ENCODE data around the gene RSKR. TPM values are rescaled to one million over a fixed set of nuclear protein-coding genes. Genes with fewer than 3 reads are reported as not detected.

The RSKR gene
- total and polyA plus RNA-seq, 2 of the 4 experiments (the other 2 are of a cell fraction) = 2.2 to 6.8 TPM

GRCh38 chr17:28573040-28573380, 41.0 kb downstream of the RSKR start:
- Histone ChIP-seq H3K4me3 (ENCODE audit: insufficient read depth, low read depth, low read length) (no peak overlapping the region), H3K79me1 (ENCODE audit: low read depth in 1 of 2, low read length in 2 of 2) (peaks cover 17 to 32% of the 10 kb centered on the region in 2 experiments), H3K4me1 (ENCODE audit: control insufficient read depth, insufficient read depth, low read length) (peaks cover 6% of the 10 kb centered on the region; the same call in 1 of the 2 replicates), H2BK120ac (ENCODE audit: low read depth, low read length) (no peak overlapping the region), H3K56ac (ENCODE audit: extremely low read depth, insufficient read depth, low read length) (no peak overlapping the region), H3K23ac (ENCODE audit: low read depth, low read length) (no peak overlapping the region), H3K4me2 (ENCODE audit: low read depth, low read length) (no peak overlapping the region), H3K9ac (ENCODE audit: low read depth, low read length) (no peak overlapping the region), H2AK9ac (replicated peaks; ENCODE audit: low read depth, low read length, poor library complexity) (peak overlapping the region; percentile 60), H3K27me3 (ENCODE audit: control insufficient read depth, insufficient read depth, low read length) (no peaks in the 10 kb centered on the region), H4K5ac (ENCODE audit: low read depth, low read length) (no peak overlapping the region), H2AFZ (replicated peaks; ENCODE audit: low read length, poor library complexity) (no peak overlapping the region), H3K14ac (replicated peaks; ENCODE audit: low read depth, low read length) (no peak overlapping the region), H3K9me3 (ENCODE audit: control insufficient read depth, insufficient read depth, low read length) (no peaks in the 10 kb centered on the region), H2BK20ac (ENCODE audit: low read depth, low read length) (no peak overlapping the region), H4K20me1 (ENCODE audit: insufficient read depth, low read length) (peaks cover 5% of the 10 kb centered on the region; the same call in 1 of the 2 replicates), H2BK5ac (ENCODE audit: low read depth, low read length, poor library complexity, severe bottlenecking) (no peak overlapping the region), H3K18ac (ENCODE audit: low read depth, low read length) (no peak overlapping the region), H2AK5ac (ENCODE audit: low read depth, low read length) (no peak overlapping the region), H3K9me1 (ENCODE audit: insufficient read depth, low read length) (peaks cover 11% of the 10 kb centered on the region), H3K36me3 (ENCODE audit: control insufficient read depth, insufficient read depth, low read length) (peaks cover 13% of the 10 kb centered on the region; the same call in 1 of the 2 replicates), H2BK15ac (ENCODE audit: low read depth, low read length) (no peak overlapping the region), H3K4ac (ENCODE audit: low read depth, low read length) (no peak overlapping the region), H3K27ac (ENCODE audit: insufficient read depth, low read length) (no peak overlapping the region), H4K91ac (ENCODE audit: insufficient read depth, low read depth, low read length) (no peak overlapping the region), H4K8ac (ENCODE audit: low read depth in 2 of 2, low read length in 2 of 2) (no peak overlapping the region)
- ChIA-PET POLR2A (ENCODE audit: unreplicated experiment) (no interaction called here), CTCF (interaction anchor here (1.9 kb wide), 1 partner anchor 20 kb away, joined by 5 read pairs; no protein-coding TSS in a partner anchor)
- no TSS peak for BruUV-seq (replicated peaks)
- DNase-seq (no peak), ATAC-seq (ENCODE audit: low read depth) (no peak)
- intact Hi-C loops (cut with micrococcal nuclease) (no loop called here), in situ Hi-C loops (cut with MboI; ENCODE audit: low sequenced_read_pairs) (no loop called here), dilution Hi-C loops (cut with HindIII; ENCODE audit: low sequenced_read_pairs, unreplicated experiment) (no loop called here)
- TF ChIP-seq CTCF (conservative IDR thresholded peaks at IDR 0.05; ENCODE audit: low read depth, low read length) (no peak), CEBPB (IDR thresholded peaks at IDR 0.05; ENCODE audit: low read depth, low read length) (no peak), CHD1 (IDR thresholded peaks at IDR 0.05; ENCODE audit: low read depth, low read length) (no peak), BHLHE40 (IDR thresholded peaks at IDR 0.05; ENCODE audit: low read depth, low read length) (no peak), RFX5 (IDR thresholded peaks at IDR 0.05; ENCODE audit: low read depth, low read length) (no peak), MAFK (IDR thresholded peaks at IDR 0.05; ENCODE audit: low read depth, low read length) (no peak), POLR2A (IDR thresholded peaks at IDR 0.05; ENCODE audit: low read depth, low read length) (no peak), MAZ (IDR thresholded peaks at IDR 0.05; ENCODE audit: borderline replicate concordance, low read depth, low read length) (no peak), ELK1 (IDR thresholded peaks at IDR 0.05; ENCODE audit: borderline replicate concordance, low read depth, low read length) (no peak), SMC3 (IDR thresholded peaks at IDR 0.05; ENCODE audit: low read depth, low read length) (no peak), MXI1 (IDR thresholded peaks at IDR 0.05; ENCODE audit: borderline replicate concordance, low read depth, low read length) (no peak), RAD21 (IDR thresholded peaks at IDR 0.05; ENCODE audit: low read length) (no peak), RCOR1 (IDR thresholded peaks at IDR 0.05; ENCODE audit: insufficient replicate concordance, low read length) (no peak), USF2 (IDR thresholded peaks at IDR 0.05; ENCODE audit: low read depth, low read length) (no peak)
